Measurements from ENCODE around the gene STEAP1B.

Gene STEAP1B

DNA sequence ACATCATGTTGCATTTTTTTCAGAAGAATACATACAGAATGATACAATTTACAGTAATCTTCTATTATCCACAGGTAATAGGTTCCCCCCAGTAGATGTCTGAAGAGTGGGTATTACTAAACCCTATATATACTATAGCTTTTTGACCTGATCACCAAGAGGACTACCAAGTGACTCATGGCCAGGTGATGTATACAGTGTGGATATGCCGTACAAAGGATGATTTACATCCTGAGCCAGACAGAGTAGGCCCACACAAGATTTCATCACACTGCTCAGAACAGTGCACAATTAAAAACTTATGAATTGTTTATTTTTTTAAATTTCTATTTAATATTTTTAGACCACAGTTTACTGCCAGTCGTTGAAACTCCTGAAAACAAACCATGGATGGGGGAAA is 70.6 kb downstream of the STEAP1B start:
- DNase-seq (ENCODE audit: insufficient read length, low spot score) (no peak), FAIRE-seq (no peak)
- TF ChIP-seq, protein P1, sequence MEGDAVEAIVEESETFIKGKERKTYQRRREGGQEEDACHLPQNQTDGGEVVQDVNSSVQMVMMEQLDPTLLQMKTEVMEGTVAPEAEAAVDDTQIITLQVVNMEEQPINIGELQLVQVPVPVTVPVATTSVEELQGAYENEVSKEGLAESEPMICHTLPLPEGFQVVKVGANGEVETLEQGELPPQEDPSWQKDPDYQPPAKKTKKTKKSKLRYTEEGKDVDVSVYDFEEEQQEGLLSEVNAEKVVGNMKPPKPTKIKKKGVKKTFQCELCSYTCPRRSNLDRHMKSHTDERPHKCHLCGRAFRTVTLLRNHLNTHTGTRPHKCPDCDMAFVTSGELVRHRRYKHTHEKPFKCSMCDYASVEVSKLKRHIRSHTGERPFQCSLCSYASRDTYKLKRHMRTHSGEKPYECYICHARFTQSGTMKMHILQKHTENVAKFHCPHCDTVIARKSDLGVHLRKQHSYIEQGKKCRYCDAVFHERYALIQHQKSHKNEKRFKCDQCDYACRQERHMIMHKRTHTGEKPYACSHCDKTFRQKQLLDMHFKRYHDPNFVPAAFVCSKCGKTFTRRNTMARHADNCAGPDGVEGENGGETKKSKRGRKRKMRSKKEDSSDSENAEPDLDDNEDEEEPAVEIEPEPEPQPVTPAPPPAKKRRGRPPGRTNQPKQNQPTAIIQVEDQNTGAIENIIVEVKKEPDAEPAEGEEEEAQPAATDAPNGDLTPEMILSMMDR (IDR thresholded peaks at IDR 0.05; ENCODE audit: insufficient read depth, missing control alignments): no peak

DNA sequence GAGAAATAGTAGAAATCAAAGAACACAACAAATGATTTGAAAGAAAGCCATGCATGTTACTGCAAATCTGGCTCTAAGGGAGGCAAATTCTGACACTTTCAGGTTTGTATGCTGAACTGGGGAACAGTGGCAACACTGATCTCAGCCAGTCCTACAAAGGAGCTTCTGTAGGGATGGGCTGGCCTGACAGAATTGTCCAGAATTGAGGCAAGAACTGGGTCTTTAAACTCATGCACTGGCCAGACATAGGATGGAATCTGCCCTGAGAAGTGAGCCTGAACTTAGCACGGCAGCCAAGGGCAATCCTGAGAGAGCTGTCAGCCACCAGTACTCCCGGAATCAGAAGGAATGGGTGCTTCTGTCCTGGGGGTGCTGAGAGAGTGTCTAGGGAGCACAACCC is 72.1 kb downstream of the STEAP1B start:
- DNase-seq (ENCODE audit: insufficient read length, low spot score) (no peak), FAIRE-seq (no peak)
- TF ChIP-seq, protein P1 (IDR thresholded peaks at IDR 0.05; ENCODE audit: insufficient read depth, missing control alignments): no peak

DNA sequence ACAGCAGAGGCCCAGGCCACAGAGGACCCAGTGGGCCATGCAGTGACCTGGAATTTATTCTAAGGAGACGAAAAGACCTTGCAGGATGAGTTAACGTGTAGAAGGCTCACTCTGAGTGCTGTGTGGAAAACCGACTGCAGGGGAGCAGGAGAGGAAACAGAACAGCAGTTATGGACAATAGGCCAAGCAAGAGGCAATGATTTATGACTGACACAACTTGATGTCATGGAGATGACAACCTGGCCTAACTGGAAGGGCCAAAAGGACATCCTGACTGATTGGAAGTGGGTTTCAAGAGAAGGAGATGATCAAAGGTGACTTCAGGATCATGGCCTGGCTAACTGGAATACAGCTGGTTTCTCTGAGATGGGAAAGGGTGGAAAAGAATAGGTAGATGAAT is 72.9 kb downstream of the STEAP1B start:
- DNase-seq (ENCODE audit: insufficient read length, low spot score) (no peak), FAIRE-seq (no peak)
- TF ChIP-seq, protein P1 (IDR thresholded peaks at IDR 0.05; ENCODE audit: insufficient read depth, missing control alignments): no peak

DNA sequence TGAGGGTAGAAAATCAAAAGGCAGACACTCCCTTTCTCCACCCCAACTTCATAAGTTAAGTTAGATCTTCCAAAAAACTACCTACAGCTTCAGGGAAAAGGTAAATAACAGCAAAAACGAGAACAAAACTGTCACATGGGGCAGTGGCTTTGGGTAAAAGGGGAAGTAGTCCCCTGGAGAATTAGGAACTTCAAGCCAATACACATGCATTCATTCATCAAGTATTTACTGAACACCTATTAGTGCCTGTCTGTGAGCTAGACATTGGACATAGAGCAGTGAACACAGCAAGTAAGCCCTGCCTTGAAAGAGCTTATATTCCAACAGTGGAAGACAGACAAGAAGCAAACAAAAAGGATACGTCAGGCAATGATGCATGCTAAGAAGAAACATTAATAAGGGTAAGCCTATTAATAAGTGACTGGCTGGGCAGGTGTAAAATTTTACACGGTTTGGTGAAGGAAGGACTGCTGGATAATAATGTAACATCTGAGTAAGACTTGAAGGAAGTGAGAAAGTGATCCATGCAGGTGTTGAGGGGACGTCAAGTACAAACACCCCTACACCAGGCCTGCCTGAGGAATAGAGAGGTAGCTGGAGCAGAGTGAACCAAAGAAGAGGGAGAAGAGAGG is 73.4 kb downstream of the STEAP1B start:
- DNase-seq (ENCODE audit: insufficient read length, low spot score): no peak
- no peak for FAIRE-seq
- TF ChIP-seq, protein P1 (IDR thresholded peaks at IDR 0.05; ENCODE audit: insufficient read depth, missing control alignments): no peak

DNA sequence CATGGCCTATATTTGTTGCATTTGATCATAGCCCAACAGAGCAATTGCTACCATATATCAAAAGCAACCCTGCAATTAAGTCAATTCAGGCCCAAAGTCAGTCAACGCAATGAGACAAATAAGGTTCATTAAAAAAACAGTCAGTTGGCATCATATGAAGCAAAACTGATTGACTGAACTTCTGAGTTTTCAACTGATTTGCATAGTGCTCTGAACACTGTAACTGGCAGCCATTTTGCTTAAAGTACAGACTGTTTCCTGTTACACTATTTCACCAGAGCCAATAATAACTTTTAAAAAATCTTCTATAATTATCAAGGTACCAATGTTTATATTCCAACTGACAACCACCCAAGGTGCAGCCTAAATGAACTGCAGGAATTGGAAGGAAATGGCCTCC is 74.6 kb downstream of the STEAP1B start:
- TF ChIP-seq, protein P1 (IDR thresholded peaks at IDR 0.05; ENCODE audit: insufficient read depth, missing control alignments): no peak
- no peak for FAIRE-seq
- DNase-seq (ENCODE audit: insufficient read length, low spot score): no peak

DNA sequence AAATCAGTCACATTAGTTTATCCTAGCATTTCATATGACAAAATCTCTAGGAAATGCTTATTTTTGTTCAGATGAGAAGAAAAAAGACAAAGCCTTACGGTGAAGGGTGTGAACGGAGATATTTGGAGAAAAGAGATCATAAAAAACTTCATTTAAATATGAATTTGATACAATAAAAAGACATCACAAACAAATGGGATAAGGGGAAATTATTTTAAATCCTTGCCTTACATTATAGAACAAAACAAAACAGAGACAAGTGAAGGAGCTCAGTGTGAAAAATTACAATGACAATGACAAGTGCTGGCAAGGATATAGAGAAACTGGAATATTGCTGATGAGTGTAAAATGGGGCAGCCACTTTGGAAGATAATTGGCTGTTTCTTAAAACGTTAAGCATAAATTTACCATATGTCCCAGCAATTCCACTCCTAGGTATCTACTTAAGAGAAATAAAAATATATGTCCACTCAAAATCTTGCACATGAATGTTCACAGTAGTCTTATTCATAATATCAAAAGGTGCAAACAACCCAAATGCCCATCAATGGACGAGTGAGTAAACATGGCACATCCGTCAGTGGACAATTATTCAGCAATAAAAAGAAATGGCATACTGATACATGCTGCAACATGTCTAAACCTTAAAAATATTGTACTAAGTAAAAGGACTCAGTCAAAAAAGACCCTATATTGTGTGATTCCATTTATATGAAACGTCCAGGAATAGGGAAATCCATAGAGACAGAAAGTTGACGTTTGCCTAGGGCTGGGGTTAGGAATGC is 77.0 kb downstream of the STEAP1B start:
- DNase-seq (ENCODE audit: insufficient read length, low spot score): no peak
- FAIRE-seq: no peak
- TF ChIP-seq, protein P1 (IDR thresholded peaks at IDR 0.05; ENCODE audit: insufficient read depth, missing control alignments): no peak
